ENCODE results near the gene CAPNS1. TPM values are rescaled to one million over a fixed set of nuclear protein-coding genes. Genes with fewer than 3 reads are reported as not detected.

CAPNS1 gene
- total RNA-seq, 2 experiments from 2014 or later = 547 to 569 TPM

GRCh38 chr19:36103842-36104552, 35.9 kb upstream of the CAPNS1 start:
- no peak overlapping the region for H3K4me3 Mint-ChIP-seq
- ChIA-PET POLR2A (interaction anchor here (0.6 kb wide), 1 partner anchor 1272 kb away, joined by 3 read pairs; no protein-coding TSS in a partner anchor), CTCF (interaction anchor here (1.1 kb wide), 1 partner anchor 24 kb away, joined by 3 read pairs; no protein-coding TSS in a partner anchor)
- no peaks in the 10 kb centered on the region for H3K9me3 Mint-ChIP-seq (ENCODE audit: insufficient read depth)
- peaks cover 39% of the 10 kb centered on the region for H3K36me3 Mint-ChIP-seq (ENCODE audit: low read depth)
- H3K27me3 Mint-ChIP-seq (ENCODE audit: low read depth) = no peaks in the 10 kb centered on the region
- ATAC-seq = no peak
- DNase-seq = no peak
- peak overlapping the region; percentile 20 for H3K27ac Mint-ChIP-seq
- no peaks in the 10 kb centered on the region for H3K4me1 Mint-ChIP-seq (ENCODE audit: low read depth)

- Mint-ChIP-seq H3K27me3 (ENCODE audit: low read depth) (no peaks in the 10 kb centered on the region), H3K4me3 (no peak overlapping the region), H3K9me3 (ENCODE audit: insufficient read depth) (no peaks in the 10 kb centered on the region), H3K36me3 (ENCODE audit: low read depth) (peaks cover 30% of the 10 kb centered on the region), H3K27ac (no peak overlapping the region), H3K4me1 (ENCODE audit: low read depth) (no peaks in the 10 kb centered on the region)
- POLR2A ChIA-PET = interaction anchor here (1.0 kb wide), 1 partner anchor 15 kb away, joined by 3 read pairs; no protein-coding TSS in a partner anchor
- CTCF ChIA-PET = no interaction called here
- ATAC-seq (no peak), DNase-seq (no peak)
Observed at GRCh38 chr19:36106441-36106840, 33.4 kb upstream of the CAPNS1 start.

- Mint-ChIP-seq H3K27me3 (ENCODE audit: low read depth) (no peaks in the 10 kb centered on the region), H3K4me1 (ENCODE audit: low read depth) (no peaks in the 10 kb centered on the region), H3K4me3 (no peak overlapping the region), H3K36me3 (ENCODE audit: low read depth) (peaks cover 34% of the 10 kb centered on the region), H3K9me3 (ENCODE audit: insufficient read depth) (no peaks in the 10 kb centered on the region), H3K27ac (no peak overlapping the region)
- POLR2A ChIA-PET = interaction anchor here (1.0 kb wide), 1 partner anchor 16 kb away, joined by 3 read pairs; no protein-coding TSS in a partner anchor
- ATAC-seq (no peak), DNase-seq (no peak)
- CTCF ChIA-PET = no interaction called here
Observed at GRCh38 chr19:36106991-36107390, 32.9 kb upstream of the CAPNS1 start.

- no peak overlapping the region for H3K4me3 Mint-ChIP-seq
- ATAC-seq = no peak
- peaks cover 12% of the 10 kb centered on the region for H3K4me1 Mint-ChIP-seq (ENCODE audit: low read depth)
- no peaks in the 10 kb centered on the region for H3K9me3 Mint-ChIP-seq (ENCODE audit: insufficient read depth)
- no peak for DNase-seq
- H3K27me3 Mint-ChIP-seq (ENCODE audit: low read depth) = no peaks in the 10 kb centered on the region
- ChIA-PET POLR2A (no interaction called here), CTCF (interaction anchor here (0.9 kb wide), 1 partner anchor 19 kb away, joined by 3 read pairs; no protein-coding TSS in a partner anchor)
- peak overlapping the region; percentile 30 for H3K27ac Mint-ChIP-seq
- peaks cover 29% of the 10 kb centered on the region for H3K36me3 Mint-ChIP-seq (ENCODE audit: low read depth)
Observed at GRCh38 chr19:36108684-36109083, 31.2 kb upstream of the CAPNS1 start.

- ATAC-seq (no peak), DNase-seq (no peak)
- no peaks in the 10 kb centered on the region for H3K27me3 Mint-ChIP-seq (ENCODE audit: low read depth)
- H3K4me3 Mint-ChIP-seq = no peak within 1 kb of the TSS
- ChIA-PET POLR2A (no interaction called here), CTCF (no interaction called here)
- H3K36me3 Mint-ChIP-seq (ENCODE audit: low read depth) = peaks cover 26% of the 10 kb centered on the region
- H3K9me3 Mint-ChIP-seq (ENCODE audit: insufficient read depth) = no peaks in the 10 kb centered on the region
- H3K4me1 Mint-ChIP-seq (ENCODE audit: low read depth) = peaks cover 17% of the 10 kb centered on the region
- no peak within 1 kb of the TSS for H3K27ac Mint-ChIP-seq
Observed at GRCh38 chr19:36110487-36111199, 29.2 kb upstream of the CAPNS1 start, which contains the start of gene OVOL3. Gene OVOL3, plus strand, starts transcription at chr19:36111143. Its CDS starts 60 bp downstream, at chr19:36111203.

- H3K27ac Mint-ChIP-seq = no peak overlapping the region
- no peaks in the 10 kb centered on the region for H3K9me3 Mint-ChIP-seq (ENCODE audit: insufficient read depth)
- peaks cover 19% of the 10 kb centered on the region for H3K4me1 Mint-ChIP-seq (ENCODE audit: low read depth)
- H3K27me3 Mint-ChIP-seq (ENCODE audit: low read depth) = no peaks in the 10 kb centered on the region
- CTCF ChIA-PET = no interaction called here
- no peak for ATAC-seq
- H3K4me3 Mint-ChIP-seq = no peak overlapping the region
- DNase-seq = no peak
- POLR2A ChIA-PET = no interaction called here
- H3K36me3 Mint-ChIP-seq (ENCODE audit: low read depth) = peaks cover 28% of the 10 kb centered on the region
Observed at GRCh38 chr19:36111200-36111539, 28.7 kb upstream of the CAPNS1 start.

- Mint-ChIP-seq H3K27me3 (ENCODE audit: low read depth) (no peaks in the 10 kb centered on the region), H3K27ac (no peak overlapping the region), H3K36me3 (ENCODE audit: low read depth) (peaks cover 28% of the 10 kb centered on the region), H3K9me3 (ENCODE audit: insufficient read depth) (no peaks in the 10 kb centered on the region), H3K4me1 (ENCODE audit: low read depth) (peaks cover 32% of the 10 kb centered on the region), H3K4me3 (peak overlapping the region; percentile 90)
- DNase-seq (no peak), ATAC-seq (no peak)
- CTCF ChIA-PET = no interaction called here
- POLR2A ChIA-PET = no interaction called here
Observed at GRCh38 chr19:36112678-36113077, 27.2 kb upstream of the CAPNS1 start.

GRCh38 chr19:36113425-36113824, 26.4 kb upstream of the CAPNS1 start:
- H3K27me3 Mint-ChIP-seq (ENCODE audit: low read depth) = no peaks in the 10 kb centered on the region
- peak overlapping the region; percentile 98 for H3K27ac Mint-ChIP-seq
- peak overlapping the region; percentile 90 for H3K4me3 Mint-ChIP-seq
- H3K9me3 Mint-ChIP-seq (ENCODE audit: insufficient read depth) = no peaks in the 10 kb centered on the region
- no peak for DNase-seq
- ChIA-PET POLR2A (interaction anchor here (0.8 kb wide), 1 partner anchor 57 kb away, joined by 3 read pairs; no protein-coding TSS in a partner anchor), CTCF (interaction anchor here (1.1 kb wide), 1 partner anchor 14 kb away, joined by 3 read pairs; no protein-coding TSS in a partner anchor)
- peaks cover 32% of the 10 kb centered on the region for H3K36me3 Mint-ChIP-seq (ENCODE audit: low read depth)
- no peak for ATAC-seq
- H3K4me1 Mint-ChIP-seq (ENCODE audit: low read depth) = peaks cover 36% of the 10 kb centered on the region

- no peaks in the 10 kb centered on the region for H3K9me3 Mint-ChIP-seq (ENCODE audit: insufficient read depth)
- H3K4me3 Mint-ChIP-seq = peak overlapping the region; percentile 90
- CTCF ChIA-PET = interaction anchor here (1.1 kb wide), 1 partner anchor 14 kb away, joined by 3 read pairs; no protein-coding TSS in a partner anchor
- POLR2A ChIA-PET = interaction anchor here (0.8 to 2.9 kb wide), 3 partner anchors 11 to 57 kb away, joined by 3 to 8 read pairs (median 3); partner anchors contain the start of gene CAPNS1
- peaks cover 36% of the 10 kb centered on the region for H3K4me1 Mint-ChIP-seq (ENCODE audit: low read depth)
- DNase-seq (peak; percentile 37), ATAC-seq (no peak)
- peaks cover 35% of the 10 kb centered on the region for H3K36me3 Mint-ChIP-seq (ENCODE audit: low read depth)
- no peaks in the 10 kb centered on the region for H3K27me3 Mint-ChIP-seq (ENCODE audit: low read depth)
- H3K27ac Mint-ChIP-seq = peak overlapping the region; percentile 98
Observed at GRCh38 chr19:36113894-36114720, 25.8 kb upstream of the CAPNS1 start.

GRCh38 chr19:36114721-36115452, 25.0 kb upstream of the CAPNS1 start, which contains the start of gene POLR2I:
Gene POLR2I, minus strand, starts transcription at chr19:36114875. Its CDS starts 19 bp downstream, at chr19:36114856.
- Mint-ChIP-seq H3K36me3 (ENCODE audit: low read depth) (peaks cover 41% of the 10 kb centered on the region), H3K27me3 (ENCODE audit: low read depth) (no peaks in the 10 kb centered on the region), H3K4me1 (ENCODE audit: low read depth) (peaks cover 36% of the 10 kb centered on the region), H3K27ac (peak within 1 kb of the TSS; percentile 98), H3K4me3 (peak within 1 kb of the TSS; percentile 90), H3K9me3 (ENCODE audit: insufficient read depth) (no peaks in the 10 kb centered on the region)
- ATAC-seq = peak; percentile 94
- DNase-seq = peak; percentile 99
- ChIA-PET POLR2A (interaction anchor here (1.0 to 2.9 kb wide), 8 partner anchors 10 to 162 kb away, joined by 3 to 8 read pairs (median 4); partner anchors contain the start of genes CAPNS1, ZNF146 and ZNF565), CTCF (interaction anchor here (0.8 to 3.5 kb wide), 3 partner anchors 13 to 184 kb away, joined by 3 to 28 read pairs (median 3); no protein-coding TSS in a partner anchor)
